ENCODE measurements around the gene DSCAML1. TPM values are rescaled to one million over a fixed set of nuclear protein-coding genes. Genes with fewer than 3 reads are reported as not detected.

DSCAML1 gene
- total RNA-seq, 1 experiment from 2014 or later, result not detected

- DNase-seq (ENCODE audit: low read depth, low spot score) (no peak), ATAC-seq (no peak)
- no peaks in the 10 kb centered on the region for H3K9me2 ChIP-seq (ENCODE audit: insufficient read depth)
- no peaks in the 10 kb centered on the region for H3K9me3 ChIP-seq (ENCODE audit: control insufficient read depth in 1 of 2, insufficient read depth in 1 of 2, low read depth in 1 of 2, low read length in 2 of 2)
- H3K27ac ChIP-seq (ENCODE audit: low read depth, low read length), result no peak overlapping the region
- intact Hi-C loops (cut with micrococcal nuclease), result no loop called here
- H3K4me3 ChIP-seq (replicated peaks in 1 of 2; ENCODE audit: low read depth in 1 of 2, low read length in 2 of 2), result no peak overlapping the region
- RAD21 ChIA-PET (ENCODE audit: low non-redundant PET in 1 of 2, low total read pairs in 2 of 2, uncharacterized antibody in 2 of 2, unreplicated experiment in 2 of 2), result no interaction called here
- no TSS peak for BruUV-seq (replicated peaks)
- H4K20me1 ChIP-seq (ENCODE audit: insufficient read depth), result no peaks in the 10 kb centered on the region
- no peak overlapping the region for H3K4me2 ChIP-seq (ENCODE audit: low read length)
- POLR2A ChIA-PET, result no interaction called here
- CTCF ChIA-PET, result no interaction called here
- H3K9ac ChIP-seq (ENCODE audit: low read length), result no peak overlapping the region
- H2AFZ ChIP-seq (ENCODE audit: low read depth, low read length, poor library complexity, severe bottlenecking), result no peak overlapping the region
- H3K27me3 ChIP-seq (ENCODE audit: insufficient read depth, low read length), result 0 out of 2 replicates have a peak, but pooled peaks cover 8% of the 10 kb centered on the region
- H3K36me3 ChIP-seq (ENCODE audit: control insufficient read depth in 1 of 2, insufficient read depth in 2 of 2, low read length in 2 of 2), result no peaks in the 10 kb centered on the region
- no peaks in the 10 kb centered on the region for H3K79me2 ChIP-seq (ENCODE audit: insufficient read depth, low read length)
- TF ChIP-seq EZH2phosphoT487 (IDR thresholded peaks at IDR 0.05; ENCODE audit: borderline replicate concordance) (no peak), EGR1 (IDR thresholded peaks at IDR 0.05; ENCODE audit: low read depth) (no peak), EZH2 (IDR thresholded peaks at IDR 0.05) (no peak), ZNF274 (IDR thresholded peaks at IDR 0.05; ENCODE audit: low read depth, low read length) (no peak), ZBTB33 (IDR thresholded peaks at IDR 0.05; ENCODE audit: extremely low read depth, insufficient replicate concordance, low read length) (no peak), SIN3A (IDR thresholded peaks at IDR 0.05; ENCODE audit: low read depth) (no peak), CEBPB (IDR thresholded peaks at IDR 0.05; ENCODE audit: low read depth) (no peak), CBX3 (IDR thresholded peaks at IDR 0.05; ENCODE audit: low read depth) (no peak), YY1 (IDR thresholded peaks at IDR 0.05; ENCODE audit: extremely low read depth, insufficient replicate concordance, low read depth, low read length) (no peak)
- H3K4me1 ChIP-seq (ENCODE audit: control insufficient read depth in 1 of 2, insufficient read depth in 2 of 2, low read length in 2 of 2), result no peaks in the 10 kb centered on the region
Measured at GRCh38 chr11:117459979-117460300, 337.1 kb downstream of the DSCAML1 start.

Data from HCT116 (cell line).